ENCODE results near the gene FNDC3A. TPM values are rescaled to one million over a fixed set of nuclear protein-coding genes. Genes with fewer than 3 reads are reported as not detected.

FNDC3A gene
- polyA plus RNA-seq, 6 donors from 2014 or later: 6.8 to 9.8 (median 8.0) TPM

DNA sequence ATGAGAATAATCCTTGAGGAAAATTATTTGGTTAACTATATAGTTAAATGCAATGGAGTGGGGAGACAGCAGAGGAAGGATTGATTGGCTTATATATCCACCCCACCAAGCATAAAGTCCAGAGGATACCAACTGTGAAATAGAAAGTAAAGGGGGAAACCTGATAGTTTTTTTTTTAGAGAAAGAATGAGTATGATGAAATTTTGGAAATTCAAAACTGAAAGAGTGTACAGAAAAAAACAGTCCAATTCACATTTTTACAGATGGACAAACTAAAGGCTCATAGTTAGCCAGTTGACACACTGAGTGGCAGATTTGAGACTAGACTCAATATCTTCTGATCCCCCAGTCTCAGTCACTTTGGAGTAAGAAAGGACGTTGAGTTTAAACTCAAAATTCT, 51.1 kb downstream of the FNDC3A start:
- no peak overlapping the region for H3K27ac Mint-ChIP-seq
- peaks cover 4 to 20% (median 7%) of the 10 kb centered on the region in 7 donors for H3K9me3 Mint-ChIP-seq

DNA sequence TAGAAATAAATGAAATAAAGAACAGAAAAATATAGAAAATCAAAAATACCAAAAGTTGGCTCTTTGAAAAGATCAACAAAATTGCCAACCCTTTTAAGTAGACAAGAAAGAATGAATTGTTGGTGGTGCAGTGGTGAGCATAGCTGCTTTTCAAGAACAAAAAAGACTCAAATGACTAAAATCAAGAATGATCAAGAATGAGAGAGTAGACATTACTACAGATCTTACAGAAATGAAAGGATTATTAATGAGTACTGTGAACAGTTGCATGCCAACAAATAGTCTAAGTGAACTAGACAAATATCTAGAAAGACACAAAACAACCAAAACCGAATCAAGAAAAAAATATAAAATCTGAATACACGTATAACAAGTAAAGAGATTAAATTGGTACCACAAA, 53.9 kb downstream of the FNDC3A start:
- Mint-ChIP-seq H3K4me3 (no peak overlapping the region), H3K9me3 (peaks cover 0 to 5% (median 4%) of the 10 kb centered on the region in 7 donors), H3K27ac (no peak overlapping the region), H3K4me1 (peaks cover 0 to 8% (median 0%) of the 10 kb centered on the region in 3 donors), H3K36me3 (peaks cover 7 to 28% of the 10 kb centered on the region in 2 donors), H3K27me3 (no peaks in the 10 kb centered on the region)
- no peak for ATAC-seq (ENCODE audit: low read depth in 2 of 2)
- DNase-seq: no peak

More for the DNA sequence above, 51.1 kb downstream of the FNDC3A start:
- Mint-ChIP-seq H3K4me3 (no peak overlapping the region), H3K4me1 (peaks cover 0 to 4% (median 0%) of the 10 kb centered on the region in 3 donors), H3K36me3 (peaks cover 13 to 38% of the 10 kb centered on the region in 2 donors), H3K27me3 (no peaks in the 10 kb centered on the region)
- ATAC-seq (ENCODE audit: low read depth in 2 of 2) (no peak), DNase-seq (no peak)

DNA sequence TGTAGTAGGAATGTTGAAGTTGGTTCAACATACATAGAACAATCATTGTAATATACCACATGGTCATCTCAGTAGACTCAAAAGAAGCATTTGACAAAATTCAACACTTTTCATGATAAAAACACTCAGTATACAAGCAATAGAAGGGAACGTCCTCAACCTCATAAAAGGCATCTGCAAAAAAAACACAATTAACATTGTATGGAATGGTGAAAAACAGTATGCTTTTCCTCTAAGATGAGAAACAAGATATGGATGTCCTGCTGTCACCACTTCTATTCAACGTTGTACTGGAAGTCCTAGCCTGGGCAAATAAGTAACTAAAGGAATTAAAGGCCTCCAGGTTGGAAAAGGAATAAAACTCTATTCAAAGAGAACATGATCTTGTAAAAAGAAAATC, 54.5 kb downstream of the FNDC3A start:
- ATAC-seq (ENCODE audit: low read depth in 2 of 2) (no peak), DNase-seq (no peak)
- H3K36me3 Mint-ChIP-seq: peaks cover 7 to 28% of the 10 kb centered on the region in 2 donors
- H3K27me3 Mint-ChIP-seq: no peaks in the 10 kb centered on the region
- no peak overlapping the region for H3K27ac Mint-ChIP-seq
- H3K9me3 Mint-ChIP-seq: peaks cover 0 to 5% (median 4%) of the 10 kb centered on the region in 7 donors
- no peak overlapping the region for H3K4me3 Mint-ChIP-seq
- peaks cover 0 to 8% (median 0%) of the 10 kb centered on the region in 3 donors for H3K4me1 Mint-ChIP-seq

DNA sequence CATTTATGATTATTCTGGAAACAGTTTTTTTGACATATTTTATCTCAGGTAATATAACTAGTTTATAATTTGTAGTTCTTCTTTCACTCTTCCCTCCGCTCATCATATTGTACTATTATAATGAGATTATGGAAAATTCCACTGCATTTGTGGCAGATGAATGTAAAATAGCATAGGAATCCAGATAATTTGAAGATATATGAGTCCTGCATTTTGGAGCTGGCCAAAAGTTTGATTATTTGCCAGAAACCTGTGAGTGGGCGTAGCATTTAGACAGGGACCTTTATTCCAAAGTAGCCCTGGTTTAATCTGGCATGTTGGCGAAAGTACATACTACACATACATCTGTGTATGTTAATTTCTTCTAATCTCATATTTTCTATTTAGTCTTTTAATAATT, 65.2 kb downstream of the FNDC3A start:
- Mint-ChIP-seq H3K27ac (peak overlapping the region in 1 of 6 donors; percentile 49), H3K27me3 (no peaks in the 10 kb centered on the region), H3K4me1 (no peaks in the 10 kb centered on the region), H3K36me3 (peaks cover 0 to 9% of the 10 kb centered on the region in 2 donors), H3K9me3 (no peaks in the 10 kb centered on the region), H3K4me3 (no peak overlapping the region)
- DNase-seq (no peak), ATAC-seq (ENCODE audit: low read depth in 2 of 2) (no peak)

DNA sequence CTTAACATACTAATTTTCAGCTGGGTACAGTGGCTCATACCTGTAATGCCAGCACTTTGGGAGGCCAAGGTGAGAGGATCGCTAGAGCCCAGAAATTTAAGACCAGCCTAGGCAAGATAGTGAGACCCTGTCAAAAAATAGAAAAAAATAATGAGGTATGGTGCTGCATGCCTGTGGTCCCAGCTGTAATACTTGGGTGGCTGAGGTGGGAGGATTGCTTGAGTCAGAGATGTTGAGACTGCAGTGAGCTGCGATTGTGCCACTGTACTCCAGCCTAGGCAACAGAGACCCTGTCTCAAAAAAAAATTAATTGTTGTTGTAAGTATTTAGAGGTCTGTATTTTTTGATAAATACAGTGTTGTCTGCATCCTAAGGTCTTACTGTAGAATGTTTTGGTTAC, 66.8 kb downstream of the FNDC3A start:
- Mint-ChIP-seq H3K9me3 (no peaks in the 10 kb centered on the region), H3K4me3 (no peak overlapping the region), H3K27ac (no peak overlapping the region), H3K27me3 (no peaks in the 10 kb centered on the region), H3K4me1 (peaks cover 0 to 2% (median 0%) of the 10 kb centered on the region in 3 donors), H3K36me3 (peaks cover 0 to 9% of the 10 kb centered on the region in 2 donors)
- ATAC-seq (ENCODE audit: low read depth in 2 of 2) (no peak), DNase-seq (no peak)

DNA sequence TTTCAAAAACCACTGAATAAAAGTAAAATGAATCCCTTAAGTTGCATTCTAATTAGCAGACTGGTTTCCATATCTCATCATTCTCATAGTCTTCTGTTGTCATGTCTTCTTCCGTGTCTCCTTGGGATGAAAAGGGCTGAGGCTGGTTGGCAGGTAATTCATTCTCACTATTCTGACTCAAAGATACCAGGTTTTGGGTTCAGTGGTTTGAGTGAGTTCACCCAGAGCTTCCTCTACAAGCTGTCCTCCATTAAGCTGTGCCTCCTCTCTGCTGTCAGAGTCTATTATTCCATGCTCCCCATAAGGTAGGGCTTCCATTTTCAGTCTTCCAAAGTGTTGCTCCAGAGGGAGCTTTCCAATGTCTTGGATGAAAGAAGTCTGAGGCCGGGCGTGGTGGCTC, 68.3 kb downstream of the FNDC3A start:
- ATAC-seq (ENCODE audit: low read depth in 2 of 2) (no peak), DNase-seq (no peak)
- Mint-ChIP-seq H3K27ac (no peak overlapping the region), H3K36me3 (peaks cover 8 to 15% of the 10 kb centered on the region in 2 donors), H3K27me3 (no peaks in the 10 kb centered on the region), H3K9me3 (peaks cover 0 to 5% (median 0%) of the 10 kb centered on the region in 7 donors), H3K4me3 (no peak overlapping the region), H3K4me1 (peaks cover 0 to 10% (median 6%) of the 10 kb centered on the region in 3 donors)

DNA sequence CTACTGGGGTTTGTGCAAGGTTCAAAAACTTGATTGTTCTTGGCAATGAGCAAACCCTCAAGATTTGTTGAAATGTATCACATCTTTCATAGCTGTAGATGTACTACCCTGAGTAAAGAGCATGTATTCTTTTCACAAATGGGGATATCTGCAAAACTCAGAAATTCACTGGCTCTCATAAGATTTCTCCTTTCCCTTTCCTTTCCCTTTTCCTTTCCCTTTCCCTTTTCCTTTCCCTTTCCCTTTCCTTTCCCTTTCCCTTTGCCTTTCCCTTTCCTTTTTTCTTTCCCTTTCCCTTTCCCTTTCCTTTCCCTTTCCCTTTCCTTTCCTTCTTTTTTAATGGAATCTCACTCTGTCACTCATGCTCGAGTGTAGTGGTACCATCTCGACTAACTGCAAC, 69.1 kb downstream of the FNDC3A start:
- Mint-ChIP-seq H3K27me3 (no peaks in the 10 kb centered on the region), H3K9me3 (peaks cover 0 to 5% (median 0%) of the 10 kb centered on the region in 7 donors), H3K27ac (no peak overlapping the region), H3K36me3 (peaks cover 7 to 8% of the 10 kb centered on the region in 2 donors), H3K4me3 (peak overlapping the region in 1 of 8 donors; percentile 39), H3K4me1 (peaks cover 3 to 10% (median 9%) of the 10 kb centered on the region in 3 donors)
- DNase-seq (no peak), ATAC-seq (ENCODE audit: low read depth in 2 of 2) (no peak)

DNA sequence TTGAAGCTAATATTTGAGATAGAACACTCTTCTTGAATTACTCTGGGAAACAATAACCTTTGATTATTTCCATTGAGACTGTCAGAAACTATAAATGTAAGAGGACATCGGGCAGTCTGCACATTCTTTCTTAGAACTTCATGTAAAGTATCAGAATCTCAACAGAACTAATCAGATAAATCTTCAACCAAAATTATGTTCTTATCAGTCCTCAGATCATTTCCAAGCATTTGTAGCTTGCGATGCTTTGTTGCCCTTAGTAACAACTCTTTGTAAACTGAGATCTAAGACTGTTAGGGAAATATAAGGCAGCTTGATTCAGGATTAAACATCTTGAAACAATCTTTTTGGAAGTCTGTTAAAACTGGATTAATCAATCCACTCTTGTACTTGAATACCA, 70.3 kb downstream of the FNDC3A start:
- DNase-seq (no peak), ATAC-seq (ENCODE audit: low read depth in 2 of 2) (no peak)
- Mint-ChIP-seq H3K27me3 (no peaks in the 10 kb centered on the region), H3K9me3 (peaks cover 0 to 7% (median 0%) of the 10 kb centered on the region in 7 donors), H3K4me3 (no peak overlapping the region), H3K36me3 (peaks cover 7 to 17% of the 10 kb centered on the region in 2 donors), H3K27ac (no peak overlapping the region), H3K4me1 (peaks cover 3 to 21% (median 15%) of the 10 kb centered on the region in 3 donors)

DNA sequence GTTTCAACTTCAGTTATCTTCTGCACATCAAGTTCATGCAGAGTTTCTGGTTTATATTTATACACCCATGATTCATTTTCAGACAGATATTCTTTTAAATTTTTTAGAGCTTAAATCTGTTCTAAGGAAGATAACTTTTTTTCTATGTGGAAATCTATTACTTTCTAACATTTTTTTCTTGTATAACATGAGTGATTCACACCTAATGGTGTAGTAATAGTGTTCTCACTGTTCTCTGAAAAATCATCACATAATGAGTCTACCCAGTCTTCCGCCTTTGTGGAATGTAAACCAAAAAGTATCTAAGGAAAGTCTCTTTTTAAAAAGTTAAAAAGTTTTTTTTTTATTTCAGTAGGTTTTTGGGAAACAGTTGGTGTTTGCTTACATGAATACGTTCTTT, 70.8 kb downstream of the FNDC3A start:
- H3K4me3 Mint-ChIP-seq: no peak overlapping the region
- H3K9me3 Mint-ChIP-seq: peaks cover 0 to 9% (median 0%) of the 10 kb centered on the region in 7 donors
- H3K27me3 Mint-ChIP-seq: no peaks in the 10 kb centered on the region
- peaks cover 3 to 26% (median 15%) of the 10 kb centered on the region in 3 donors for H3K4me1 Mint-ChIP-seq
- ATAC-seq (ENCODE audit: low read depth in 2 of 2) (no peak), DNase-seq (no peak)
- no peak overlapping the region for H3K27ac Mint-ChIP-seq
- peaks cover 8 to 22% of the 10 kb centered on the region in 2 donors for H3K36me3 Mint-ChIP-seq

DNA sequence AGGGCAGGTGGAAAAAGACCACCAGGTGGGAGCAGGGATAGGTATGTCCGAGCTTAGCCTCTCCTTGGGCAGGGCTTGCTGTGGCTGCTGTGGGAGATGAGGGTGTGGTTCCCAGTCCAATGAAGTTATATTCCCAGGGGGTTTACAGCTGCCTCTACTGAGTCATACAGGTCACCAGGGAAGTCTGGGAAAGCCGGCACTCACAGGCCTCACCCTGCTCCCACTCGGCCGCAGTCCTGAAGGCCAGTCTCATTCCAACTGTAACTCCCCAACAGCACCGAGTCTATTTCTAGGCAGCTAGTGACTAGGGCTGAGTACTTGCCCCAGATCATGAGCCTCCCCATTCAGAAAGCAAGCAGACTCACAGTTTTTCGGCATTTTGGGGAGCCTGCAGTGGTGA, 77.1 kb downstream of the FNDC3A start:
- Mint-ChIP-seq H3K4me1 (peaks cover 3 to 41% (median 32%) of the 10 kb centered on the region in 3 donors), H3K27me3 (no peaks in the 10 kb centered on the region), H3K4me3 (peak overlapping the region in 1 of 8 donors; percentile 48), H3K27ac (no peak overlapping the region), H3K9me3 (peaks cover 0 to 10% (median 0%) of the 10 kb centered on the region in 7 donors), H3K36me3 (peaks cover 24 to 37% of the 10 kb centered on the region in 2 donors)
- no peak for DNase-seq
- no peak for ATAC-seq (ENCODE audit: low read depth in 2 of 2)

DNA sequence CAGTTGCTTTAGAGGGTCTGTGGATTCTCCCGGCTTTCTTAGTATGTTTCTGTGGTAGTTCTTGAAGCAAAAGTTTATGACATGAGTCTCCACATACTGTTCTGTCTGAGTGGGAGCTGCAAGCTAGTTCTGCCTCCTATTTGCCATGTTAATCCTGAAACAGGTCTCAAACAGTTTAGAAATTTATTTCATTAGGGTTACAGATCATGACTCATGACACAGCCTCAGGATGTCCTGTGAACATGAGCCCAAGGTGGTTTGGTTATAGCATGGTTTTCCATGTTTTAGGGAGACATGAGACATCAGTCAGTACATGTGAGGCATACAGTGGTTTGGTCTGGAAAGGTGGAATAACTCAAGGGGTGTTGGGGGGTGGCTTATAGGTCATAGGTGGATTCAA, 77.5 kb downstream of the FNDC3A start:
- H3K4me1 Mint-ChIP-seq: peaks cover 6 to 41% (median 32%) of the 10 kb centered on the region in 3 donors
- no peaks in the 10 kb centered on the region for H3K27me3 Mint-ChIP-seq
- no peak overlapping the region for H3K4me3 Mint-ChIP-seq
- peak overlapping the region in 1 of 6 donors; percentile 78 for H3K27ac Mint-ChIP-seq
- H3K36me3 Mint-ChIP-seq: peaks cover 24 to 35% of the 10 kb centered on the region in 2 donors
- H3K9me3 Mint-ChIP-seq: peaks cover 0 to 10% (median 0%) of the 10 kb centered on the region in 7 donors
- ATAC-seq (ENCODE audit: low read depth in 2 of 2) (no peak), DNase-seq (no peak)

DNA sequence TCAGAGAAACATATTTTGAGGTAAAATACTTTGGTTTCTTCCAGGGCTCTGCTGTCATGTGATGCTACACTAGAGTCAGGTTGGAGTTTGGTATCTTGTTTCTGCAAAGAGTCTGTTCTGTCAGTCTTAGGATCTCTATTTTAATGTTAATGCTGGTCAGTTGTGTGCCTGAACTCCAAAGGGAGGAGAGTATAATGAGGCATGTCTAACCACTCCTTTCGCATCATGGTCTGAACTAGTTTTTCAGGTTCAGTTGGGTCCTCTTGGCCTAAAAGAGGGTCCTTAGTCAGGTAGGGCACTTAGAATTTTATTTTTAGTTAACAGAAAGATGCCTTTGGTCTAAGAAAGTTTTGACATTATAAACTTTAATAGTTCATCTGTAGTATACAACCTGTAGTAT, 78.2 kb downstream of the FNDC3A start:
- H3K4me3 Mint-ChIP-seq: no peak overlapping the region
- H3K27me3 Mint-ChIP-seq: no peaks in the 10 kb centered on the region
- no peak for DNase-seq
- peaks cover 25 to 28% of the 10 kb centered on the region in 2 donors for H3K36me3 Mint-ChIP-seq
- peaks cover 0 to 5% (median 0%) of the 10 kb centered on the region in 7 donors for H3K9me3 Mint-ChIP-seq
- H3K27ac Mint-ChIP-seq: no peak overlapping the region
- H3K4me1 Mint-ChIP-seq: peaks cover 9 to 39% (median 30%) of the 10 kb centered on the region in 3 donors
- no peak for ATAC-seq (ENCODE audit: low read depth in 2 of 2)

DNA sequence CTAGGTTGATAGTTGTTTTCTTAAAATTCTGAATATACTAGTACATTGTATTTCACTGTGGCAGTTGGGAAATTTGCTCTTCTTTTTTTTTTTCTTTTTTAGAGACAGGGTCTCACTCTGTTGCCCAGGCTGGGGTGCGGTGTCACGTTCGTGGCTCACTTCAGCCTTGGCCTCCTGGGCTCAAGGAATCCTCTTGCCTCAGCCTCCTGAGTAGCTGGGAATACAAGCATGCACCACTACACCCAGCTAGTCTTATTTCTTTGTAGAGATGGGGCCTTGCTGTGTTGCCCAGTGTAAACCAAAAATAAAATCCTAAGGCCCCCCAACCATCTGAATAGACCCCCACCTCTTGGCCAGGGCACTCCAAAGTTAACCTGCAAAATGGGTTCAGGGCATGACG, 79.3 kb downstream of the FNDC3A start:
- H3K9me3 Mint-ChIP-seq: peaks cover 0 to 5% (median 0%) of the 10 kb centered on the region in 7 donors
- no peak for ATAC-seq (ENCODE audit: low read depth in 2 of 2)
- no peaks in the 10 kb centered on the region for H3K27me3 Mint-ChIP-seq
- peaks cover 28% of the 10 kb centered on the region in 2 donors for H3K36me3 Mint-ChIP-seq
- no peak overlapping the region for H3K27ac Mint-ChIP-seq
- peaks cover 9 to 35% (median 32%) of the 10 kb centered on the region in 3 donors for H3K4me1 Mint-ChIP-seq
- DNase-seq: no peak
- H3K4me3 Mint-ChIP-seq: no peak overlapping the region

DNA sequence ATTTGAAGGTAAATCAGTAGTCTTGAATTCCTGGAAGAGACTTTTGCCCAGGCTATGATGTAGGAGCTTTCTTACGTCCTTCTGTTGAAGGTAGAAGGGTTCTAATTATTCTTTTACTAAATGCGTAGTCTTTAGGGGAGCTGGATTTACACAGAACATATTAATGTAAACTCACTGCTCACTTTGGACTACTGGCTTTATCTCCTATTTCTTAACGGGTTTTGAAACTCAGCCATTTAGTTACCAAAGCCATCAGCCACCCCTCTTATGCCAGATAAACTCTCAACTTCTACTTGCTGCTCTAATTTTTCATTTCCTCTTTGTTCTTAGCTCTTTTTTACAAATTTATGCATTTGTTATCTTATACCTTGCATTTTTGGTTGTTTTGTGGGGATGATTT, 81.5 kb downstream of the FNDC3A start:
- no peak for DNase-seq
- Mint-ChIP-seq H3K9me3 (peaks cover 0 to 1% (median 0%) of the 10 kb centered on the region in 7 donors), H3K27me3 (no peaks in the 10 kb centered on the region), H3K36me3 (peaks cover 8 to 20% of the 10 kb centered on the region in 2 donors), H3K27ac (peak overlapping the region in 1 of 6 donors; percentile 51), H3K4me1 (peaks cover 13 to 31% (median 22%) of the 10 kb centered on the region in 3 donors), H3K4me3 (peak overlapping the region in 1 of 8 donors; percentile 30)
- no peak for ATAC-seq (ENCODE audit: low read depth in 2 of 2)

Measured in naive B cell (primary cell).